SU-DHL-6 (cell line): ENCODE results near the gene MRPS6.
A peak's percentile ranks its signal among the peaks of the same experiment; 100 is the strongest.

Experiments used
- H2AFZ ChIP-seq: fragments of 200-600 bp; sonication (generic); 2 replicates; pipeline ENCODE4 v1.6.1; 2014; ENCODE audit warnings: low read depth, mild to moderate bottlenecking, moderate library complexity, mixed read lengths, antibody characterized with exemption, low read length; ENCODE audit not compliant: severe bottlenecking
- H3F3A ChIP-seq: fragments of 200-600 bp; shearing (Covaris generic); 2 replicates; pipeline ENCODE4 v1.6.0; 2016; ENCODE audit warnings: antibody characterized with exemption, mild to moderate bottlenecking; ENCODE audit not compliant: insufficient read depth
- H3K27ac ChIP-seq: fragments of 200-600 bp; sonication (generic); 2 replicates; pipeline ENCODE4 v1.5.1; 2016; ENCODE audit warnings: low read depth, mild to moderate bottlenecking, low read length, moderate library complexity, mixed read lengths
- H3K27me3 ChIP-seq: fragments of 200-600 bp; sonication (generic), shearing (Covaris generic); 2 replicates; pipeline ENCODE4 v1.6.0; 2014; ENCODE audit warnings: mild to moderate bottlenecking, low read length
- H3K36me3 ChIP-seq: fragments of 200-600 bp; sonication (generic); 2 replicates; pipeline ENCODE4 v1.6.1; 2014; ENCODE audit warnings: mild to moderate bottlenecking, low read length, mixed read lengths
- H3K4me2 ChIP-seq: fragments of 300-600, 200-600 bp; shearing (Covaris generic), sonication (generic); 2 replicates; pipeline ENCODE4 v1.6.0; 2014; ENCODE audit warnings: low read length, low read depth, mild to moderate bottlenecking; ENCODE audit not compliant: poor library complexity, severe bottlenecking
- H3K4me3 ChIP-seq: fragments of 200-600 bp; sonication (generic); 2 replicates; pipeline ENCODE4 v1.5.1; 2014; ENCODE audit warnings: antibody characterized with exemption, low read length, mild to moderate bottlenecking, mixed read lengths; ENCODE audit not compliant: insufficient read depth, poor library complexity, severe bottlenecking
- H3K79me2 ChIP-seq: fragments of 200-600 bp; sonication (generic); 2 replicates; pipeline ENCODE4 v1.6.1; 2014; ENCODE audit warnings: mild to moderate bottlenecking, low read length, moderate library complexity; ENCODE audit not compliant: insufficient read depth
- H3K9ac ChIP-seq: fragments of 200-600 bp; sonication (generic); 2 replicates; pipeline ENCODE4 v1.7.0; 2014; ENCODE audit warnings: mild to moderate bottlenecking, low read length
- H3K9me2 ChIP-seq: fragments of 200-600 bp; sonication (generic); replicated peaks from 2 replicates; pipeline ENCODE4 v1.6.1; 2014; ENCODE audit warnings: low read length; ENCODE audit not compliant: insufficient read depth
- H3K9me3 ChIP-seq: fragments of 200-600 bp; sonication (generic); 2 replicates; pipeline ENCODE4 v1.6.1; 2014; ENCODE audit warnings: low read length, mixed read lengths; ENCODE audit not compliant: insufficient read depth
- H4K20me1 ChIP-seq: fragments of 200-600 bp; sonication (generic); 2 replicates; pipeline ENCODE4 v1.6.1; 2014; ENCODE audit warnings: low read depth, mild to moderate bottlenecking, antibody characterized with exemption, low read length, moderate library complexity, mixed read lengths
- CTCF ChIP-seq: fragments of 200-600 bp; sonication (generic); IDR thresholded peaks from one replicate; pipeline ENCODE4 v1.5.1; 2017; ENCODE audit warnings: antibody characterized with exemption, mild to moderate bottlenecking, low read length, moderate library complexity; ENCODE audit not compliant: insufficient read depth, poor library complexity, severe bottlenecking
- EZH2phosphoT487 ChIP-seq: fragments of 200-600 bp; sonication (generic), shearing (Covaris generic); conservative IDR thresholded peaks from 2 replicates; pipeline ENCODE4 v1.6.1; 2018; ENCODE audit warnings: mild to moderate bottlenecking, antibody characterized with exemption, low read length, moderate library complexity, mixed read lengths

The MRPS6 gene

GRCh38 chr21:34071683-34072082 lies 1.7 kb upstream of the MRPS6 start:
- TF ChIP-seq CTCF (no peak), EZH2phosphoT487 (no peak)
- Histone ChIP-seq H4K20me1 (no peaks in the 10 kb centered on the region; the same call in 1 of the 2 replicates), H3K9ac (no peak overlapping the region), H2AFZ (no peak overlapping the region), H3K27ac (no peak overlapping the region), H3K79me2 (peaks cover 27% of the 10 kb centered on the region), H3K9me2 (no peaks in the 10 kb centered on the region), H3K4me3 (no peak overlapping the region), H3K9me3 (no peaks in the 10 kb centered on the region), H3K36me3 (no peaks in the 10 kb centered on the region), H3F3A (0 out of 2 replicates have a peak, but pooled peaks cover 3% of the 10 kb centered on the region), H3K27me3 (no peaks in the 10 kb centered on the region), H3K4me2 (no peak overlapping the region)

GRCh38 chr21:34072145-34073031 lies 990 bp upstream of the MRPS6 start:
- Histone ChIP-seq H3K9me3 (no peaks in the 10 kb centered on the region), H3K4me3 (peak overlapping the region; percentile 42), H3F3A (0 out of 2 replicates have a peak, but pooled peaks cover 3% of the 10 kb centered on the region), H2AFZ (peak overlapping the region; percentile 88), H3K36me3 (no peaks in the 10 kb centered on the region), H3K9ac (peak overlapping the region; percentile 72), H3K4me2 (peak overlapping the region; percentile 52), H3K9me2 (no peaks in the 10 kb centered on the region), H4K20me1 (no peaks in the 10 kb centered on the region; the same call in 1 of the 2 replicates), H3K27ac (no peak overlapping the region), H3K79me2 (peaks cover 33% of the 10 kb centered on the region), H3K27me3 (no peaks in the 10 kb centered on the region)
- TF ChIP-seq EZH2phosphoT487 (no peak), CTCF (no peak)

GRCh38 chr21:34073749-34074282 lies 438 bp downstream of the MRPS6 start:
- Histone ChIP-seq H3K27ac (peak overlapping the region; percentile 49; the same call in 1 of the 2 replicates), H3K27me3 (no peaks in the 10 kb centered on the region), H3K4me2 (peak overlapping the region; percentile 90), H3K9me3 (no peaks in the 10 kb centered on the region), H3K79me2 (peaks cover 46% of the 10 kb centered on the region), H3F3A (0 out of 2 replicates have a peak, but pooled peaks cover 3% of the 10 kb centered on the region), H3K9ac (peak overlapping the region; percentile 72), H4K20me1 (no peaks in the 10 kb centered on the region; the same call in 1 of the 2 replicates), H3K36me3 (no peaks in the 10 kb centered on the region), H3K9me2 (no peaks in the 10 kb centered on the region), H3K4me3 (peak overlapping the region; percentile 85), H2AFZ (no peak overlapping the region)
- TF ChIP-seq EZH2phosphoT487 (no peak), CTCF (no peak)
